HG02840 (cell line): ENCODE data around the gene C1QTNF7.

Source experiments
- ATAC-seq: cut with Tn5 transposase; IDR thresholded peaks from one replicate; pipeline ENCODE4 v1.9.1; 2021; ENCODE audit warnings: mild to moderate bottlenecking, moderate library complexity, moderate number of reproducible peaks; ENCODE audit not compliant: unreplicated experiment, low FRiP score

C1QTNF7 gene, protein sequence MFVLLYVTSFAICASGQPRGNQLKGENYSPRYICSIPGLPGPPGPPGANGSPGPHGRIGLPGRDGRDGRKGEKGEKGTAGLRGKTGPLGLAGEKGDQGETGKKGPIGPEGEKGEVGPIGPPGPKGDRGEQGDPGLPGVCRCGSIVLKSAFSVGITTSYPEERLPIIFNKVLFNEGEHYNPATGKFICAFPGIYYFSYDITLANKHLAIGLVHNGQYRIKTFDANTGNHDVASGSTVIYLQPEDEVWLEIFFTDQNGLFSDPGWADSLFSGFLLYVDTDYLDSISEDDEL

DNA sequence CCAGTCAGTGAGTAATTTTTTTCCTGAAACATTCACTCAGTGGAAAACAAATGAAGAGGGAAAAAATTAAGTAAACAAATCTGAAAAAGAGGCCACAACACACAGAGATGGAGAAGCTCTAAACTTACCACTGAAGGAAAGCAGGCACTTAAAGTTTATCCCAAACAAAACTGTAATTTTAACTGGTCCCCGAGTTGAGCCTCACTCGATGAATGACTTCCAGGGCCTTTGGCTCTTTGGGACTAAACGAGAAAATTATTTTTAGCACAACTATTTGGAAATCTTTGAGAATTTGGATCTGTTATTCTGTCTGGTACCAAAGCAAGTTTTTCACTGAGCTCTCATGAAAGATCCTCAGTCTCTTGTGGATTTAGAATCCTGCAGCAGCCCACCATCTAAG lies at the start of gene C1QTNF7:
Gene C1QTNF7 (plus strand): TSS at position 333 of the 400 bp plus-strand sequence. CDS start 7,711 bp downstream, outside the sequence.
- no peak for ATAC-seq

- ATAC-seq: no peak
Observed at GRCh38 chr4:15378062-15378461, 49.8 kb upstream of the C1QTNF7 start.

GRCh38 chr4:15378493-15378892 lies 49.3 kb upstream of the C1QTNF7 start:
- ATAC-seq: no peak

GRCh38 chr4:15381806-15382338 lies 46.0 kb upstream of the C1QTNF7 start:
- ATAC-seq: no peak

- no peak for ATAC-seq
Observed at GRCh38 chr4:15382669-15383273, 45.1 kb upstream of the C1QTNF7 start.

- ATAC-seq: no peak
Observed at GRCh38 chr4:15385515-15385914, 42.3 kb upstream of the C1QTNF7 start.

DNA sequence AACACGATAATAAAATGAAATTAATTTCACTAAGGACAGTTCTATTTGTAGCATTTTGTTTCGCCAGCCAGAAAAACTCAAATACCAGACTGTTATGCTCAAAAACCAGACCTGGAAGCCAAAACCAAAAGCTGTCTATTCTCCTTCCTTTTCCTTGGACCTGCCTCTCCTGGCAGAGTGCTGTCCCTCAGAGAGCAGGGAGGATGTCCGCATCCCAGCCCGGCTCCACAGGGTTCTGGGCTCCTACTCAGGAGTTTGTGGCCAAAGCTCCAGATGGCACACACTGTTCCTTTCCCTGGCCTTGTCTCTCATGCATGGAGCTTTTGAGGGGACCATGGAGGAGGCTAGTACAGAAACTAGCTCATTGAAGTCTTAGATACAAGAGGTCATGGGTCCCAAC lies 41.9 kb upstream of the C1QTNF7 start:
- ATAC-seq: no peak

GRCh38 chr4:15390494-15390893 lies 37.3 kb upstream of the C1QTNF7 start:
- no peak for ATAC-seq

- no peak for ATAC-seq
Observed at GRCh38 chr4:15392053-15392805, 35.6 kb upstream of the C1QTNF7 start.

GRCh38 chr4:15395311-15395710 lies 32.5 kb upstream of the C1QTNF7 start:
- ATAC-seq: no peak

- ATAC-seq: no peak
Observed at GRCh38 chr4:15396157-15396800, 31.6 kb upstream of the C1QTNF7 start.

DNA sequence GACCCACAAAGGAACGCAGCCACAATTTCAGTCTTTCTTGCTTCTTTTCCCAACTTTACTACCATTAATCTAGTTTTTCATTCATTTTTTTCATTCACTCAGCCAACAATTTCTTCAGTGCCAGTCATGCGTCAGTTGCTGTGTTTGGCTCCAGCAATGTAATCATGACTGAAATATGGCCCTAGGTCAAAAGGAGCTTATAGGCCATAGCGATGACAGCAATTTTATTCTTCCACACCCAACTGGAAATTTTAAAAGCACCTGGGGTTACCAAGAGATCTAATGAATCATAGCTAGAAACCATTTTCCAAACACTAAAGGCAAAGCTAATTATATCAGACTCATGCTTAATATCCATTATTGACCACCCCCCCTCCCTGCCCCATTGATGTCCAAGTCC lies 29.8 kb upstream of the C1QTNF7 start:
- no peak for ATAC-seq

DNA sequence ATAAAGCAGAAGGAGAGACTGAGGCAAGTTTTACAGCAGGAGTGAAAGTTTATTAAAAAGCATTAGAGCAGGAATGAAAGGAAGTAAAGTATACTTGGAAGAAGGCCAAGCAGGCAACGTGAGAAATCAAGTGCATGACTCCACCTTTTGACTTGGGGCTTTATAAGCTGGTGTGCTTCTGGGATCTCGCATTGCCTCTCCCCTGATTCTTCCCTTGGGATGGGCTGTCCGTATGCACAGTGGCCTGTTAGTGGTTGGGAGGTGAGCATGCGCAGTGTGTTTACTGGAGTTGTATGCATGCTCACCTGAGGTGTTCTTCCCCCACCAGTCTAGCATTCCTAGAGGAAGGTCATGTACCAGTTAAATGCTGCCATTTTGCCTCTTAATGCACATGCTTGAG lies 29.1 kb upstream of the C1QTNF7 start:
- ATAC-seq: no peak

DNA sequence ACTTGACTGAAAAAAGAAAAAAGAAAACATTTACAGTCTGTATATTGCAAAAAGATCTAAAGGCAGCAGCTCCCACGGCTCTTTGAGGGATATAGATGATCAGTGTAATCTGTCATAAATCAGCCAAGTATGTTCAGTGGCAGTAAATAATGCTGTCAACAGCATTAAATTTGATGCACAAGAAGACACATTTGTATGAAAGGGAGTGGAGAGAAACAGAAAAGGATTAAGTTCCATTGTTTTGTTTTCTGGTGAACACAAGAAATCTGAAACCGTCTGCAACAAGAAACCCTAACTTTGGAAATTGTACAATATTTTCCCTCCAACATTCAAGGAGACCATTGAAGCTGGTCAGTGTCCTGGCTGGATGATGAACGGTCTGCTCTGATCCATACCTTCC lies 27.6 kb upstream of the C1QTNF7 start:
- ATAC-seq: no peak

GRCh38 chr4:15400981-15401671 lies 26.7 kb upstream of the C1QTNF7 start:
- no peak for ATAC-seq

GRCh38 chr4:15402146-15402545 lies 25.7 kb upstream of the C1QTNF7 start:
- no peak for ATAC-seq

DNA sequence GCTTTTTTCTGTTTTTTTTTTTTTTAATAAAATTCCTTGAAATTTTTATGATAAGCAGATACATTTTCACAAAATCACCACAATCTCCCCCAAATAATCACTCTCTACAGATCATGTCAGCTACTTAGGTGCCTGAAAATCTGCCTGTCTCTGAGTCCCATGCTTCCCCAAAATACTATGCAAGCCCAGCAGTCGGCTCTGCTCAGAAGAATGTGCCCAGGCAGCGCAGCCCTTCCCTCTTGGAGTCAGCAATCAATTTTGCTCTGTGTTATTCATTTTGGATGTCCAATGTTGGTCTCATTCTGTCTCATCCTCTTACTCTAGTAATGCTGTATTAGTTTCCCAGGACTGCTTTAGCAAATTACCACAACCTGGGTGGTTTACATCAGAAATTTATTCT lies 24.9 kb upstream of the C1QTNF7 start:
- no peak for ATAC-seq

GRCh38 chr4:15405018-15405417 lies 22.8 kb upstream of the C1QTNF7 start:
- no peak for ATAC-seq

- no peak for ATAC-seq
Observed at GRCh38 chr4:15410750-15411149, 17.1 kb upstream of the C1QTNF7 start.

DNA sequence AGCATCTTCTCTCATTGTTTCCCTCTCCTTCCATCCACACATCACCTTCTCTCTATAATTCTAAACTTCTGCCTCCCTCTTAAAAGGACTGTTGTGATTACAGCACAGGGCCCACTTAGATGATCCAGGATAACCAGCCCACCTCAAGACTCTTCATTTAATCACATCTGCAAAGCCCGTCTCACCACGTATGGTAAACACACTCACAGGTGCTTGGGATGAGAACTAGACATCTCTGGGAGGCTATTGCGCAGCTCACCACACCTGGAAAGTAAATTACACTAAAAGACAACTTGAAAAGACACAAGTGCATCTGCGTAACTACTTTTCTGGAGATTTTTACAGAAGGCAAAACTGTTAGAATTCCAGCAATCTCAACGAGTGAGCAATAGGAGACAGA lies 15.4 kb upstream of the C1QTNF7 start:
- ATAC-seq: no peak
